PC-9 (cell line): ENCODE measurements around the gene PIAS4.

Experiments
- CTCF ChIP-seq: fragments of 200-600 bp; sonication (generic); conservative IDR thresholded peaks from 2 replicates; pipeline ENCODE4 v1.6.1; 2017; ENCODE audit warnings: mixed run types, antibody characterized with exemption, mild to moderate bottlenecking, moderate library complexity
- EZH2 ChIP-seq: fragments of 200-600 bp; sonication (generic); IDR thresholded peaks from 2 replicates; pipeline ENCODE4 v1.8.0; 2017; ENCODE audit warnings: antibody characterized with exemption, low read depth

GRCh38 chr19:4075373-4075772 is 67.8 kb downstream of the PIAS4 start:
- no peak for TF ChIP-seq CTCF
- TF ChIP-seq EZH2: no peak
